Measurements from ENCODE around the gene CR2.
A peak's percentile ranks its signal among the peaks of the same experiment; 100 is the strongest.
"Not testable (repeated sequence)": the region's sequence is repeated elsewhere in the genome, so short reads cannot be mapped to it uniquely, and the experiment has no call there.

The CR2 gene

DNA sequence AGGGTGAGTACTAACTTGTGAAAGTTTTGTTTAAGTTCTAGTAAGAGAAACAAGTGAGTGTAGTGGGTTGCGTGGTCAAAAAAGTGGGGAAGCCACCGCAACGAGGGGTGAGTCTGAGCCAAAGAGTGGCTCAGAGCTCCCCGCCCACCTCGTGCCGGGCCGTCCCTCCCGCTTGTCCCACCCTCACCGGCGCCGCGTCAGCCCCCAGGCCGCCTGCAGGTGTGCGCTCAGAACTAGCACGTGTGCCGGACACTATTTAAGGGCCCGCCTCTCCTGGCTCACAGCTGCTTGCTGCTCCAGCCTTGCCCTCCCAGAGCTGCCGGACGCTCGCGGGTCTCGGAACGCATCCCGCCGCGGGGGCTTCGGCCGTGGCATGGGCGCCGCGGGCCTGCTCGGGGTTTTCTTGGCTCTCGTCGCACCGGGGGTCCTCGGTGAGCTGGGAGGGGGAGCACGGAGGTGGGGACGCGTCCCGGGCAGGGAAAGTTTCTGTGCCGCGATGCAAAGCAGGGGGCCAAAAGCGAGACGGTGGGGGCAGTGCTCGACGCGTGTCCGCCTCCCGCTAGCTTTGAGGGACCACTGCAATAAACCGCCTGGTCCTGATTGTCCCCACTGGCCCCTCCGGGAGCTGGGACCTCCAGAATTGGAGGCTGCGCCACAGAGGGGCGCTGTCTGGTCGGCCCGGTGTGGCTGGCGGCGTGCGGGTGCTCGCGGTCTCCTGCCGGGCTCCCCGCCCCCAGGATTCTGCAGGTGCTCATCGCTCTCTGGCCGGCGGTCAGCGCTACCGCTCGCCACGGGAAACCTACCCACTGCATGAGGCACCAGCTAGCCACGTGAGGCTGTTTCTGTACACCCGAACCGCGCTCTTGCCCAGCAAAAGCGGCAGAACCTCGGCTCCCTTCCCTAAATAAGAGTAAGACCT, at the start of gene CR2:
Gene CR2 (plus strand): TSS at position 283 of the 919 bp plus-strand sequence. CDS start 91 bp downstream, at position 374.
- DNase-seq (ENCODE audit: low read depth in 1 of 2, low spot score in 1 of 2), result peak; percentile 3 to 29

DNA sequence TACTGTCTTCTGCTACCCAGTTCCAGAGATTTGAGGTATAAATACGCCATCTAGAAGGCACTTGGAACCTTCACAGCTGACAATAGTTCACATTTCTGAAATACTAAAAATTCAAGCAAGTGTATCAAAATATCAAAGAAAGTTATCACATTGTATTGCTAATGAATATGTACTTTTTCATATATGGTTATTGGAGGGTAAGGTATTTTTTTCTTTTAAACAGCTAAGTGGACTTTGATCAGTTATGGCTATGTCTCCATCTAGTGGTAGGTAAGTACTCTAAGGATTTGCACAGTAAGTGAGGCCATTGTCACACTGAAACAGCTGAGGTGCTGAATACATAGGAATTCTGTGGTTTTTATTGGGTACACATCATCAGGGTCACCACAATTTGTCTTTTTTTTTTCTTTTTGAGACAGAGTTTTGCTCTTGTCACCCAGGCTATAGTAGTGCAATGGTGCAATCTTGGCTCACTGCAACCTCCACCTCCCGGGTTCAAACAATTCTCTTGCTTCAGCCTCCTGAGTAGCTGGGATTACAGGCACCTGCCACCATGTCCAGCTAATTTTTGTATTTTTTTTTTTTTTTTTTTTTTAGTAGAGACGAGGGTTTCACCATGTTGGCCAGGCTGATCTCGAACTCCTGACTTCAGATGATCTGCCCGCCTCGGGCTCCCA, 49.1 kb upstream of the CR2 start:
- DNase-seq (ENCODE audit: low read depth in 1 of 2, low spot score in 1 of 2), result no peak

GRCh38 chr1:207405814-207406213, 48.3 kb upstream of the CR2 start:
- DNase-seq (ENCODE audit: low read depth in 1 of 2, low spot score in 1 of 2), result no peak

DNA sequence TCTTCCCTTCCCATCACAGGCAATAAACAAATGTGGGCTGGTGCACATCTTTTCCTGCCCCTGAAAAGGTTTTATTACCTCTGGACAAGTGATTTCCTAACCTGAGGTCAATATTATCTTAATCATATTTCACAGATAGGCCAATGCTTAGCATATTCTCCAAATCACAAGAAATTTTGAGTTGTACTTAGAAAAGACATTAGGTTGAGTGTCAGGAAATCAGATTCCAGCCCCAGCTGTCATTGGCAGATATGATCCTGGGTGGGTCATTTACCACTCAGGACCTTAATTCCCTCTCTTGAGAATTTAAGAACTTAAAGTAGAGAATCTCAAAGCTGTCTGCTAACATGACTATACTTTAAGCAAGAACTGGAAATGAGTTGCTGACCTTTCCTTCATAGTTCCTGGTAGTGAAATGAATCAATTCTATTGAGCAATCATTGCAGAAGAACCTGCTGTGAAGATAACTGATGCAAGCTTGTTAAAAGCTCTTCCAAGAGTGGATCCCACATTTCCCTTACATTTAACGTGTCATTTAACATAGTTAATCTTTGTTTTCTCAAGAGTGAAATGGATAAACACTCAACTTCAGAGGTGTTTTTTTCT, 46.4 kb upstream of the CR2 start:
- DNase-seq (ENCODE audit: low read depth in 1 of 2, low spot score in 1 of 2), result no peak

- no peak for DNase-seq (ENCODE audit: low read depth in 1 of 2, low spot score in 1 of 2)
Measured at GRCh38 chr1:207412845-207413244, 41.3 kb upstream of the CR2 start.

GRCh38 chr1:207414606-207415108, 39.5 kb upstream of the CR2 start:
- peak in 1 of 2 donors; percentile 31 for DNase-seq (ENCODE audit: low read depth in 1 of 2, low spot score in 1 of 2)

DNA sequence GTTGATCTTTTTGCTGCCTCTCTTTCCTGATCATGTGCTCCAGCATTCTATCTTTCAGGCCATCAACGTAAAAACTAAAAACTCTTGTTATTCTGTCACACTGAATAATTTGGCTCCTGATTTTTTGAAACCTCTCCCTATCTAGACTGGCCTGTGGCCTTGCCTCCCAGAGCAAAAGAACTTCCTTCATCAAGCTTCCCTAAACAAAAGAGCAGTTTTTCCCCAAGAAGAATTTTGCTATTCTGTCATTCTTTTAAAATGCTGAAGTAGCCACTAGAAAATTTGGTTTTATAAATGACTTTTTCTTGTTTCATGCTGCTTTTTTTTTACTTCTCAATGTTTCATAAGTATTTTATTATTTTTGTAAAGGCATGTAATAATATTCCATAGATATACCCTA, 37.1 kb upstream of the CR2 start:
- no peak for DNase-seq (ENCODE audit: low read depth in 1 of 2, low spot score in 1 of 2)

DNA sequence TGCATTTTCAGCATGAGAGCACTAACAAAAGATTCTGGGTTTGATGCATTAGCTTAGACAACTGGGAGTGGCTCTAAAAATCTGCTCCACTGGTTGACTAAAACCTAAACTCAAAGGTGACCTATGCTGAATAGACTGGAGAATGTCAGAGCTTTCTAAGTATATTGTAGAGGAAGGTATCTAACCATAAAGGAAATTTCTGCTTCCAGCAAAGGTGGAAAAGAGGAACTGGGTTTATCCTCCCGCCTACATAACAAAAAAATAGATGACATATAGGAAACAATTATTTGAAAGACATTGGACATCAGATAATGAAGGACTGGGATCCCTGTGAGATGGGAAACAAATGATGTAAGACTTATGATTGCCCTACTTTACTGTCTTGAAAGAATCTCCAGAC, 35.8 kb upstream of the CR2 start:
- DNase-seq (ENCODE audit: low read depth in 1 of 2, low spot score in 1 of 2), result no peak

DNA sequence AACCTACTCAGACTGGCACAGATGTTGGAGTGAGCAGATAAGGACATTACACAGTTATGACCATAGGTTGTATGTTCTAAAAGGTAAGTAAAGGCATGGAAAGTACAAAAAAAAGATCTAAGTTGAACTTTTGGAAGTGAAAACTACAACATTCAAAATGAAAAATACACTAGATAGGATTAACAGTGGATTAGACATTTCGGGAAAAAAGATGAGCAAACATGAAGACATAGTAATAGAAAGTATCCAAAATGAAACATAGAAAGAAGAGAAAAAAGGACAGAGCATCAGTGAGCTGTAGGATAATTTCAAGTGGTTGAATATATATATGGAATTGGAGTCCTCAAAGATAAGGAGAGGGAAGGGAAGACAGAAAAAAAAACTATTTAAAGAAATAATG, 34.0 kb upstream of the CR2 start:
- no peak for DNase-seq (ENCODE audit: low read depth in 1 of 2, low spot score in 1 of 2)

- no peak for DNase-seq (ENCODE audit: low read depth in 1 of 2, low spot score in 1 of 2)
Measured at GRCh38 chr1:207421078-207421477, 33.0 kb upstream of the CR2 start.

DNA sequence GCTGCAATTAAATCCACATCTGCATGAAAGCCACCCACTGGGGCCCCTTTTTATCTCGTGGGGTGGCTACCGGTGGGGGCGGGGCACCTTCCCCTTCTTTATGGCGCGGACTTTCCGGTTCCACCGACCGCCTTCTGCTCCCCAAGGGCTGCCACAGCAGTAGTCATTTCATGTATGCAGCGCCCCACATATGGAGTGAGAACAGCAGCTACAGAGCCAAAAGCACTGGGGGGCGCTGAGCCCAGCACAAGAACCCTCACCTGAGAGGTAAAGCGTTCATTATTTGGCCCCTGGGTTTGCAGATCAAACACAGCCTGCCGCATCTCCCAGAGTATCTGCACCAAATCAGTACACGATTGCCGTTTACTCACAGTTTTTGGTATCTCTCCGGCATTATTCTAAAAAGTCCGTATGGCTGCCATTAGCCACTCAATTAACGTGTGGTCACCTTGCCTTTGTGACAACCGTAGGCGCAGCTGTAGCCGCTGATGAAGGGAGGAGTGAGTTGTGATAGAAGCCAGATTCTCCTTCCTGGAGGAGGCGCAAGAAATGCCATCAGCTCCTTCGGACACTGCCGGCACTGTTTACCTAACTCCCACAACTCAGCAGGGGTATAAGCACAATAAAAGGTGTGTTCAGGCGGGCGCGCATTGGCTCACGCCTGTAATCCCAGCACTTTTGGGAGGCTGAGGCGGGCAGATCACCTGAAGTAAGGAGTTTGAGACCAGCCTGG, 30.4 kb upstream of the CR2 start:
- DNase-seq (ENCODE audit: low read depth in 1 of 2, low spot score in 1 of 2), result no peak

- DNase-seq (ENCODE audit: low read depth in 1 of 2, low spot score in 1 of 2), result no peak
Measured at GRCh38 chr1:207424570-207425131, 29.5 kb upstream of the CR2 start.

GRCh38 chr1:207427832-207428585, 26.1 kb upstream of the CR2 start:
- no peak for DNase-seq (ENCODE audit: low read depth in 1 of 2, low spot score in 1 of 2)

GRCh38 chr1:207428783-207429182, 25.3 kb upstream of the CR2 start:
- no peak for DNase-seq (ENCODE audit: low read depth in 1 of 2, low spot score in 1 of 2)

GRCh38 chr1:207429963-207430362, 24.2 kb upstream of the CR2 start:
- no peak for DNase-seq (ENCODE audit: low read depth in 1 of 2, low spot score in 1 of 2)

DNA sequence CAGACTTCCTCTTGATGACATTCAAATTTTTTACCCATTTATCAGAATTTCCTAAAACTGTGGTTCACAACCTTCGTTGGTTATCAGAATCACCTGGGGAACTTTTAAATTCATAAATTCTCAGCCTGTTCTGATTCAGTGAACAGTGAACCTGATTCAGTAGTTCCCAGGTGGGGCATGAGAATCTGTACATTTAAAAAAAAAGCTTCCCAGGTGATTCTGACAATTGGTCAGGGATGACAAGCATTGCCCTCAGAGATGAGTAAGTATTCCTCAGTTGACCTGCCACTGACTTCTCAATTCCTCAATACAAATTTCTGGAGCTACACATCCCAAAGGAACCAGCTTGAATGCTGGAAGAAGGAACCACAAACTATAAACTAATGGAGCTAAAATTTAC, 23.5 kb upstream of the CR2 start:
- no peak for DNase-seq (ENCODE audit: low read depth in 1 of 2, low spot score in 1 of 2)

- DNase-seq (ENCODE audit: low read depth in 1 of 2, low spot score in 1 of 2), result no peak
Measured at GRCh38 chr1:207431508-207431907, 22.6 kb upstream of the CR2 start.

- no peak for DNase-seq (ENCODE audit: low read depth in 1 of 2, low spot score in 1 of 2)
Measured at GRCh38 chr1:207433435-207433834, 20.7 kb upstream of the CR2 start.

DNA sequence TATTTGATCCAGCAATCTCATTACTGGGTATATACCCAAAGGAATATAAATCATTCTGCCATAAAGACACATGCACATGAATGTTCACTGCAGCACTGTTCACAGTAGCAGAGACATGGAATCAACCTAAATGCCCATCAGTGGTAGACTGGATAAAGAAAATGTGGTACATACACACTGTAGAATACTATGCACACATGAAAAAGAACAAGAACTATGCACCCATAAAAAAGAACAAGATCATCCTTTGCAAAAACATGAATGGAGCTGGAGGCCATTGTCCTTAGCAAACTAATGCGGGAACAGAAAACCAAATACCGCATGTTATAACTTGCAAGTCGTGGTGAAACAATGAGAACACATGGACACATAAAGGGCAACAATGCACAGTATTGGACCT, 17.4 kb upstream of the CR2 start:
- DNase-seq (ENCODE audit: low read depth in 1 of 2, low spot score in 1 of 2), result not testable (repeated sequence)

- no peak for DNase-seq (ENCODE audit: low read depth in 1 of 2, low spot score in 1 of 2)
Measured at GRCh38 chr1:207440626-207441025, 13.5 kb upstream of the CR2 start.

Measured in activated CD4-positive, alpha-beta T cell treated with anti-CD3 and anti-CD28 coated beads, Interleukin-2, amount 50 U/mL, for 24 hours (primary cell).